D341Med (cell line): Measurements from ENCODE around the gene TTC29.
"Not testable (repeated sequence)": the region's sequence is repeated elsewhere in the genome, so short reads cannot be mapped to it uniquely, and the experiment has no call there.

Experiments used
- DNase-seq: peaks from one replicate; pipeline ENCODE4 v3.0.0; 2012; ENCODE audit warnings: low spot score

Gene TTC29

GRCh38 chr4:146699910-146700309 lies 245.8 kb downstream of the TTC29 start:
- DNase-seq, result no peak

DNA sequence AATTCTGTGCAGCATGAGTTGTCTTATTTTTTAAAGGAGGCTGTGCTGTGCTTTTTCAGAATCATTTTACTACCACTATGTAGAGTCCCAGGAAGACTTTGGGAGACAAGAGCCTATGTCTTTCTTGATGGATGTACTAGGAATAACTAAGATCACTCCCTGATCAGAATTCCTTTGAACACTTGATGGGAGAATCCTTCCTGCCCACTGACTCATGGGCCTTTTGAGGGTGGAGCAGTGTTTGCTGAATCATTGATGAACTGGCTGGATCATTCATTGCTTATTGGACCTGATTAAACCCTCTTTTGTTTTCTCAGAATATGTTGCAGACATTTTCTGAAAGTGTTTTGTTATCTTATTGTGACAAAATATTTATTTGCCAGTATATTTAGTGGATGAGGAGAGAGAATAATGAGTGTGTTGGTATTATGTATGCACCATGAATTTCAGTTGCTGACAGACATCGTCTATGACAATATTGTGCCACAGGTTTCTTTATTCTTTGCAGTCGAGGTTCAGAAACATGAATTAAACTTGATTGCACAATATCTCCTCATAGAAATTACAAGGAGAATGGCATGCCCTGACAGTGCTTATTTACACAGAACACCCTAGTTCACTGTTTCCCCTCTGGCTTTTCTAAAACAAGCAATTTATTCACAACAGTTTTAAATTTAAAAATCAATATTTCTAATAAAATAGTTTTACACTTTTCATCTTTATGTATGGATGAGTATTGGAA lies 270.7 kb downstream of the TTC29 start:
- no peak for DNase-seq

- DNase-seq, result not testable (repeated sequence)
Measured at GRCh38 chr4:146663968-146664311, 281.7 kb downstream of the TTC29 start.

DNA sequence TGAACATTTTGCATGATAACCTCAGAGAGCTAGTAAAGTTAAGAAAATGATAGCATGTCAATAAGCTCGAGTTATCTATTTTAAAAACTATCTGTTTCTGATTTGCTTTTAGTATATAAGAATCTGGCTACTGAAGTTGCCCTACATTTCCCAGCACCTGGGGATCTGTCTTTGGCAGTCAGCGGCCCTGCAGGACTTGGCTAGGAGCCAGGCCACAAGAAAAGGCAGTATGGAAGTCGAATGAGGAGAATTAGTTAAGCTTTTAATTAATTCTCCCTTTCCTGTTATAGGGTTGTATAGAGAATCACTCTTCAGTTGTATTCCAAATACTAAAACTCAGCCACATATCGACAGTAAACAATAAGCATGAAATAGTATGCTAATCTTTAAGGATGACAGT lies 284.3 kb downstream of the TTC29 start:
- DNase-seq, result no peak
